ENCODE data around the gene ABCG1.
A peak's percentile ranks its signal among the peaks of the same experiment; 100 is the strongest.

ABCG1 gene

GRCh38 chr21:42252325-42252654 lies 33.4 kb downstream of the ABCG1 start:
- no peak for DNase-seq (ENCODE audit: low read depth)

GRCh38 chr21:42252778-42253340 lies 33.9 kb downstream of the ABCG1 start:
- DNase-seq (ENCODE audit: low read depth) = no peak

- DNase-seq (ENCODE audit: low read depth) = no peak
These were observed 34.5 kb downstream of the ABCG1 start for GRCh38 chr21:42253466-42253865.

GRCh38 chr21:42254083-42254482 lies 35.1 kb downstream of the ABCG1 start:
- no peak for DNase-seq (ENCODE audit: low read depth)

GRCh38 chr21:42254651-42255601 lies 36.0 kb downstream of the ABCG1 start:
- DNase-seq (ENCODE audit: low read depth) = no peak

- no peak for DNase-seq (ENCODE audit: low read depth)
These were observed 36.9 kb downstream of the ABCG1 start for GRCh38 chr21:42255825-42256224.

- DNase-seq (ENCODE audit: low read depth) = no peak
These were observed 37.4 kb downstream of the ABCG1 start for GRCh38 chr21:42256316-42256715.

GRCh38 chr21:42257091-42257765 lies 38.3 kb downstream of the ABCG1 start:
- no peak for DNase-seq (ENCODE audit: low read depth)

- DNase-seq (ENCODE audit: low read depth) = peak; percentile 78
These were observed 39.4 kb downstream of the ABCG1 start for GRCh38 chr21:42258150-42258884.

- DNase-seq (ENCODE audit: low read depth) = no peak
These were observed 40.0 kb downstream of the ABCG1 start for GRCh38 chr21:42258885-42259407.

- DNase-seq (ENCODE audit: low read depth) = no peak
These were observed 41.2 kb downstream of the ABCG1 start for GRCh38 chr21:42260121-42260520.

GRCh38 chr21:42261829-42262200 lies 42.9 kb downstream of the ABCG1 start:
- no peak for DNase-seq (ENCODE audit: low read depth)

- DNase-seq (ENCODE audit: low read depth) = no peak
These were observed 43.9 kb downstream of the ABCG1 start for GRCh38 chr21:42262831-42263231.

GRCh38 chr21:42263591-42264131 lies 44.7 kb downstream of the ABCG1 start:
- no peak for DNase-seq (ENCODE audit: low read depth)

- no peak for DNase-seq (ENCODE audit: low read depth)
These were observed 45.6 kb downstream of the ABCG1 start for GRCh38 chr21:42264245-42265195.

- DNase-seq (ENCODE audit: low read depth) = no peak
These were observed 46.4 kb downstream of the ABCG1 start for GRCh38 chr21:42265231-42265812.

GRCh38 chr21:42266971-42267556 lies 48.1 kb downstream of the ABCG1 start:
- no peak for DNase-seq (ENCODE audit: low read depth)

- DNase-seq (ENCODE audit: low read depth) = no peak
These were observed 50.4 kb downstream of the ABCG1 start for GRCh38 chr21:42269386-42269785.

- DNase-seq (ENCODE audit: low read depth) = no peak
These were observed 52.1 kb downstream of the ABCG1 start for GRCh38 chr21:42271065-42271464.

All from activated T-cell treated with anti-CD3 and anti-CD28 coated beads for 1 hour (primary cell).